Measurements from ENCODE around the gene SMARCA5.
"Not testable (repeated sequence)": the region's sequence is repeated elsewhere in the genome, so short reads cannot be mapped to it uniquely, and the experiment has no call there.

The SMARCA5 gene, protein sequence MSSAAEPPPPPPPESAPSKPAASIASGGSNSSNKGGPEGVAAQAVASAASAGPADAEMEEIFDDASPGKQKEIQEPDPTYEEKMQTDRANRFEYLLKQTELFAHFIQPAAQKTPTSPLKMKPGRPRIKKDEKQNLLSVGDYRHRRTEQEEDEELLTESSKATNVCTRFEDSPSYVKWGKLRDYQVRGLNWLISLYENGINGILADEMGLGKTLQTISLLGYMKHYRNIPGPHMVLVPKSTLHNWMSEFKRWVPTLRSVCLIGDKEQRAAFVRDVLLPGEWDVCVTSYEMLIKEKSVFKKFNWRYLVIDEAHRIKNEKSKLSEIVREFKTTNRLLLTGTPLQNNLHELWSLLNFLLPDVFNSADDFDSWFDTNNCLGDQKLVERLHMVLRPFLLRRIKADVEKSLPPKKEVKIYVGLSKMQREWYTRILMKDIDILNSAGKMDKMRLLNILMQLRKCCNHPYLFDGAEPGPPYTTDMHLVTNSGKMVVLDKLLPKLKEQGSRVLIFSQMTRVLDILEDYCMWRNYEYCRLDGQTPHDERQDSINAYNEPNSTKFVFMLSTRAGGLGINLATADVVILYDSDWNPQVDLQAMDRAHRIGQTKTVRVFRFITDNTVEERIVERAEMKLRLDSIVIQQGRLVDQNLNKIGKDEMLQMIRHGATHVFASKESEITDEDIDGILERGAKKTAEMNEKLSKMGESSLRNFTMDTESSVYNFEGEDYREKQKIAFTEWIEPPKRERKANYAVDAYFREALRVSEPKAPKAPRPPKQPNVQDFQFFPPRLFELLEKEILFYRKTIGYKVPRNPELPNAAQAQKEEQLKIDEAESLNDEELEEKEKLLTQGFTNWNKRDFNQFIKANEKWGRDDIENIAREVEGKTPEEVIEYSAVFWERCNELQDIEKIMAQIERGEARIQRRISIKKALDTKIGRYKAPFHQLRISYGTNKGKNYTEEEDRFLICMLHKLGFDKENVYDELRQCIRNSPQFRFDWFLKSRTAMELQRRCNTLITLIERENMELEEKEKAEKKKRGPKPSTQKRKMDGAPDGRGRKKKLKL

DNA sequence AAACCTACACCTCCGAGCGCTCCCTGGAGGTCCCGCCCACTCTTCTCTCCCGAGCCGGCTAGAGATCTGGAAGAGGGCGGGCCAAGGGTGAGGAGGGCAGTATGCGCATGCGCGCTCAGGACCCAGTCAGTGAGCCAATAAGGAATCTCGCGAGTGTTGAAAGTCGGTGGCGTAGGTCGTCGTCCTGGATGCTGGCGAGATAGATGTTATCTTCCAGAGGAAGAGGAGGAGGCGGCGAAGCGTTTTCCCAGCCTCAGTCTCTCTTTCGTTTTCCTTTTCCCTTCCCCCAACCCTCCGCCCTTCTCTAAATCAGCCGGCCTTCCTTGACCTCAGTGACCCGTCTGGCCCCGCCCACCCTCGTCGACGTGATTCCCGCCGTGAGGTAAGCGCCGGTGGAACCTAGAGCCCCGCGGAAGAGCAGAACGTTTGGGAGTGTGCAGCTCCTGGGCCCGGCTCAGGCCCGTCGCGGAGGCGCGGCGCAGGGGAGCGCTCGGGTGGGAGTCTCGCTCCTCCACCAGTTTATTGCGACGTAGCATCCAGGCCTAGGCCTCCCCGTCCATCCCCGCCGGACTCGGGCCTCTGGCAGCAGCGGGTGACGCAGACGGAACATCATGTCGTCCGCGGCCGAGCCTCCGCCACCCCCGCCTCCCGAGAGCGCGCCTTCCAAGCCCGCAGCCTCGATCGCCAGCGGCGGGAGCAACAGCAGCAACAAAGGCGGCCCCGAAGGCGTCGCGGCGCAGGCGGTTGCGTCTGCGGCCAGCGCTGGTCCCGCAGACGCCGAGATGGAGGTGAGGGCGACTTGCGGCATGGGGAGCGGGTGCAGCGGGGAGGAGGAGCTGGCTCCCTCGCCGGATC lies at the start of gene SMARCA5:
Gene SMARCA5, plus strand, starts transcription at position 389 of the 855 bp plus-strand sequence. Its CDS starts 223 bp downstream, at position 612.
- peak; percentile 98 for DNase-seq (ENCODE audit: low read depth)

DNA sequence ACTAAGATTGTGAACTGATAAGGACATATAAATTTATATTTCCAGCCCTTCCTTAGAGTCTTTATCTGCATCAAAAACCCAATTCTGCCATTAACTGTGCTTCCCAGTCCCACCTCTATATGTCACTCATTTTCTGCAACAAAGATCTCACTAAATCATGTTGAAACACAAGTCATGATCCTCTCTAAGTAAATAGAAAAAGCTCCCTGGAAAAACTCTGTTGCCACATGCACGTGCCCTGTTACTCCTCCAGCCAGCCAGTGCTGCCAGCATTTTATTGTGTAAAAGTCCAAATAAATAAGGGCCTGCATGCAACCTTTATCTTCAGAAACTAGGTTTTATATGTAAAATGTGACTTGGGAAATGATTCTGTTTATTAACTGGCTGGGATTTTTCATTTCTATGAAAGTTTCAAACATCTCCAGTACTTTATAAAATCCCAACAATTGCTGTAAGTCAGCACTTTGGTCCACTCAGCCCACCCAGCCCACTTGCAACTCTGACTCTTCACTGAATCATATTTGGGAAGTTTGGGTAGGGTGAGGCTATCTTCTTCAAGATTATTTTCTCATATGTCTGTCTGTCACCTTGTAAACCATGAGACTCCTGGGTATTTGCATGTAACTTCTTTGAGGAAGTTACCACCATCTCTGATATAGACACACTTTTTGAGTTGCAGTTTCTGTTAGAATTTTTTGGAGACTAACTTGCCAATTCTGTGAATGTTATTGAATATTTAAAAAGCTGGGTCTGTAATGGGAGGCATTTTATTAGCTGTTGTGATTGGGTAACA lies 40.0 kb upstream of the SMARCA5 start:
- DNase-seq (ENCODE audit: low read depth), result no peak

DNA sequence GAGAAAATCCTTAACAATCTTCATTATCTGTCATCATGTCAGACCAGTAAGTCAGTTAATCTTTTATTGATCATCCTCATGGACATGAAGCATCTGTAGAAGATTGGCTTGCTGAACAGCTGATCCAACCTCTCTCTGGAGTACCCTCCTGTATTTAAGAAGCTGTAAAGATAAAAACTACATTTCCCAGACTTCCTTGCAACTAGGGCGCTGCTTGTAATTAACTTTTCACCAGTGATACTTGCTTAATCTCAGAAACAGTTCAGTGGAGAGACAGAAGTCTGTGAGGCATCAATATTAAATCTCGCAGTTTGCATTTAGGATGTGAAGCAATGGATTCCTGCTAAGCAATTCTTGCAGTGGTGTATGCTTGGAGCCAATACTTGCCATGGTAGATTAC lies 36.0 kb upstream of the SMARCA5 start:
- DNase-seq (ENCODE audit: low read depth), result no peak

DNA sequence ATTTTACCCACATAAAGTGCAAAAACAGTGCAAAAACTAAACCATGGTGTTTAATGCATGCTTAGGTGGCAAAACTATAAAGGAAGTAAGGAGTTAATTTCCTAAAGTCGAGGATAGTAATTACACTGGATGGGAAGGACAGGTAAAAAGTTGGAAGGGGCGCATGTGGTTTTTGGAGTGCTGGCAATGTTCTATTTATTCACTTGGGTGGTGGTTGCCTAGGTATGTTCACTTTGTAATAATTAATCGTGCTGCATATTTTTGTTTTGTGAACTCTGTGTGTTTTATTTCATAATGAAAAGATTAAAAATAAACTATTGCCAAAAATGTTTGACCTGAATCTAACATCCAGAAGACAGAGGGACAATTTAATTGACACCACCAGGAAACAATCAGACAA lies 32.1 kb upstream of the SMARCA5 start:
- no peak for DNase-seq (ENCODE audit: low read depth)

DNA sequence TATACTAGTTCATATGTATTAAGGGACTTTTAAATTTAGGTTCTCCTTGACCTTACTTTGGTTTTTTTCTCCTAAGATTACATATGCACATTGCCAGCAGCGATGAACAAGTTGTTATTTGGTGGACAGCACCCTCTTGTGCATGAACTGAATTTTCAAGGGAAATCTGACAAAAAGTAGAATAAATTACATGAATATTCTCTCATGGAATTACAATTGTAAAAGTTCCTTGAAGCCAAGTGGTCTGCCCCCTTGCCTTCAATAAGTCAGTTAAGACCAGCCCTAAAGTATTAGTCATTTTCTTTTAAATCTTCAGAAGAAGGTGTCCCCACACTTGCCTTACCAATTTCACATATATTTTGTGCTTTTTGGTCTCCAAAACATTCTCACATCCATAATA lies 30.7 kb upstream of the SMARCA5 start:
- DNase-seq (ENCODE audit: low read depth), result peak; percentile 55

DNA sequence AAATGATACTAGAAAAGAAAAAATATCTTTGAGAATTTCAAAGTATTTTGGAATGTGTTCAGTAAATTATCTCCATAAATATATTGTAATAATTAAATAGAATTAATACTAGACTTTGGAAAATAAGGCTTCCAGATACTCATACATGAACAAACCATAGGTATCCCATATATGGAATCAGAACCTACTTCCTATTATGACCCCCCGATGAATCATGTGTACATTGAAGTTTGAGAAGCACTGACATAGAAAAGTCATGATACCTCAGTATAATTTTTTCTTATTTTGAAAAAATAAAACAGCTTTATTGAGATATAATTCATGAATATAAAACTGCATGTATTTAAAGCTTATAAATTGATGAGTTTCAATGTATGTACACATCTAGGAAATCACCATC lies 27.2 kb upstream of the SMARCA5 start:
- DNase-seq (ENCODE audit: low read depth), result no peak

DNA sequence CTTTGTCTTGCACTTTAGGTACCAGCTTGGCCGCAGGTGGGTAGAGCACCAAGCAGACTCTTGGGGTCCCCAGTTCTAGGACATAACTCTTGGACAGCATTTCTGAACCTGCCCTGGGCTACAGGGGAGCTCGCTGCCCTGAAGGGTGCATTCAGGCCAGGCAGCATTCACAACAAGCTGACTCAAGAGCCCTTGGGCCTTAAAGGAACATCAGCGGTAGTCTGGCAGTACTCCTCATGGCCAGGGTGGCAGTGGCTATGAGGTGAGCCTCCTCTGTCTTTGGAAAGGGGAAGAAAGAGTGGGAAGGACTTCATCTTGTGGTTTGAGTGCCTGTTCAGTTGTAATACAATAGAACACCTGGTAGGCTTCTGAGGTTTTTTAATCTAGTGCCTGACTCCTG lies 24.8 kb upstream of the SMARCA5 start:
- DNase-seq (ENCODE audit: low read depth), result no peak

DNA sequence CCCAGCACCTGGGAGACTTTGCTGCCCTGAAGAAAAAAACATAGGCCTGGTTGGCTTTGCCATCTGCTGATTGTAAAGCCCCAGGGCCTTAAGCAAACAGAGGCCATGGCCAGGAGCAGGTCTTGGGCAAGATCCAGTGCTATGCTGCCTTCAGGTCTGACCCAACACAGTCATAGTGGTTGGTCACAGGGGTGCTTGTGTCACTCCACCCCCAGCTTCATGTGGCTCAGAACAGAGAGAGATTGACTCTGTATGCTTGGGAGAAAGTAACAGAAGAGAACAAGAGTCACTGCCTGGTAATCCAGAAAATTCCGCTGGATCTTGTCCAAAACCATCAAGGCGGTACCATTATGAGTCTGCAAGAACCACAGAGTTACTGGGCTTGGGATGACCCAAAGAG lies 24.4 kb upstream of the SMARCA5 start:
- DNase-seq (ENCODE audit: low read depth), result no peak

DNA sequence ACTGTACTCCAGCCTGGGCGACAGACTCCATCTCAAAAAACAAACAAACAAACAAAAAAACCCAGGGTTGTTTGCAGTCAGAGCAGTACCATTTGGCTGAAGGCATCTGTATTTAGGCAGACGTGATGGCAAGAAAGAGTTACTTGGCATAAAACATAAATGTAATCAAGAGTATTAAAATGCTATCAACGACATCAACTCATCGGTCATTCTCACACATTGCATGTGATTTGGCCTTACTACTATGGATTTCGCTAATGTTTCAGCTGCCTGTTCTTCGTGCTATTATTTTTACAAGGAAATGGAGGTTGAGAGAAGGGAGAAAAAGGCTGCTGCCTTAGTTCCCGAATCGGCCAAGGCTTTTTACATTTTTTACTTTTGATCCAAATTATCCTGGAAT lies 15.5 kb upstream of the SMARCA5 start:
- DNase-seq (ENCODE audit: low read depth), result no peak

DNA sequence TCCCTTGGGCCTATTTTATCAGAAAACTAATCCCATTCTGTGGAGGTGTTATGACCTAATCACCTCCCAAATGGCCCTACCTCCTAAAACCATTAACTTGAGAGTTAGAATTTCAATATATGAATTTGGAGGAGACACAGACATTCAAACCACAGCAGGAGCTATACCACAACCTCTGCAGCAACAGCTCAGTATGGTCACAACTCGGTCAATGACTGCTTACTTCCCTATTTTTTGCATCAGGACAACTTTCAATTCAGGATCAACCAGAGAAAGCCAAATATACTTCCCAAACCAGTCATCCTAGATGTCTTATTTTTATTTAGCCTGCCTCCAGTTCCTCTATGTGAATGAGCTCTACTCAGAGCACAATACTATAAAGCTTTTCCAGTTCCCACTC lies 11.3 kb upstream of the SMARCA5 start:
- no peak for DNase-seq (ENCODE audit: low read depth)

DNA sequence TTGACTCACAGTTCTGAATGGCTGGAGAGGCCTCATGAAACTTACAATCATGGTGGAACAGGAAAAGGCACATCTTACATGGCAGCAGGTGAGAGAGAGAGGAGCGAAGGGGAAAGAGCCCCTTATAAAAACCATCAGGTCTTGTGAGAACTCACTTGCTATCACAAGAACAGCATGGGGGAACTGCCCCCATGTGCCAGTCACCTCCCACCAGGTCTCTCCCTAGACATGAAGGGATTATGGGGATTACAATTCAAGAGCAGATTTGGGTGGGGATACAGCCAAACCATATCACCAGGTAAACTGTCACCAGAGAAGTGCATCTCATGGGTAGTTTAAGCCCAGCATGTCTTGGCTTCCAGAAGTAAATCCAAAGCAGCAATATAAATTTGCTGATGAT lies 7.5 kb upstream of the SMARCA5 start:
- DNase-seq (ENCODE audit: low read depth), result no peak

DNA sequence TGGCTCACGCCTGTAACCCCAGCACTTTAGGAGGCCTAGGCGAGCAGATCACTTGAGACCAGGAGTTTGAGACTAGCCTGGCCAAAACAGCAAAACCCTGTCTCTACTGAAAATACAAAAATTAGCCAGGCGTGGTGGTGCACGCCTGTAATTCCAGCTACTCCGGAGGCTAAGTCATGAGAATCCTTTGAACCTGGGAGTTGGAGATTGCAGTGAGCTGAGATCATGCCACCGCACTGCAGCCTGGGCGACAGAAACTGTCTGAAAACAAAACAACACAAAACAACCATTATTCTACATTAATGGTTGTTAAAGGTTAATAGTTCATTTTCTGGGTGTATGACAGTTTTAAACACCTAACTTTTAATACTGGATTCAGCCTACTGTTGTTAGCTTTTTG lies 1.6 kb upstream of the SMARCA5 start:
- DNase-seq (ENCODE audit: low read depth), result no peak

DNA sequence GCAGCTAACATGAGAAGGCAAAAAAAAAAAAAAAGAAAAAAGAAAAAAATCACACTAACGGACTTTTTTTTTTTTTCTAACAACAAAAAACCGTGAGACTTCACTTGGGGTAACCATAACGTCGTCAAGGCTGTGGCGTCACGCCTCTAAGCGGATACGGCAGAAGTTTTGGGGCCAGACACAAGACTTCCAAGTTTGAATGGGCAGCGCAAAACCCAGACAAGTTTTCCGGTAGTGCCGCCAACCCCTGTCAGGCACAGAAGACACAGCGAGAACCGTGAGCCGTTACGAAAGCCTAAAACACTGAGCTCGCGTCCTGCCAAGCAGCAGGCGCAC lies 556 bp upstream of the SMARCA5 start:
- DNase-seq (ENCODE audit: low read depth), result no peak

DNA sequence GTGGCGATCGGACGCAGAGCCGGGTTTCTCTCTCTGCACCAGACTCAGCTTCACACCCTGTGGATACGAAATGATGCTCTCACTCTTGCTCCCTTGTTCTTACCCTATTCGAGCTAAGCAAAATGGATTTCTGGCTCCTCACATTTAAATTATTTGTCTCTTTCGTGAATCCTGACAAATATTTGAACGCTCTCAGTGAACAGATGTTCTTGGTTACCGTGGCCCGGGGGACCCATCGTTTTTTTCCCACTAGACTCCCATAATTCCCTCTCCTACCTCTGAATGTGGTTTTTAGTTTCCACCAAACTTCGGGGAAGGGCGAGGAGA lies 630 bp downstream of the SMARCA5 start:
- no peak for DNase-seq (ENCODE audit: low read depth)

DNA sequence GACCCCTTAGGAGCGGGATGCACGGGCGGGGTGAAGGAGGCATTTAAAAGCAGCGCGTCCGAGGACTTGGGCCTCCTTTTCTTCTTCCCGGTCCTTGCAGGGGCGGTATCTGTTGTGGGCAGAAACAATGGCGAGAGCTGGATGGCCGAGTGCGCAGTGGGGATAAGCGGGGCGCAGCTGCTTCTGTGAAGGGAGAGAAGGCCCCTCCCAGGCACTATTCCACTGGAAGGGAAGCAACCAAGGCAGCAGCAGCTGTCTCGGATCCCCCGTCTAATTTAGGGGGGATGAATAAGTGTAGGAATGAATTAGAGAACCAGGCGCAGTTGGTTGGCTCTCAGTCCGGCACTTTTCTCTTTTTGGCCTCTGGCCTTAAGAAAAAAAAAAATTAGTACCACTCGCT lies 995 bp downstream of the SMARCA5 start:
- DNase-seq (ENCODE audit: low read depth), result peak; percentile 17

DNA sequence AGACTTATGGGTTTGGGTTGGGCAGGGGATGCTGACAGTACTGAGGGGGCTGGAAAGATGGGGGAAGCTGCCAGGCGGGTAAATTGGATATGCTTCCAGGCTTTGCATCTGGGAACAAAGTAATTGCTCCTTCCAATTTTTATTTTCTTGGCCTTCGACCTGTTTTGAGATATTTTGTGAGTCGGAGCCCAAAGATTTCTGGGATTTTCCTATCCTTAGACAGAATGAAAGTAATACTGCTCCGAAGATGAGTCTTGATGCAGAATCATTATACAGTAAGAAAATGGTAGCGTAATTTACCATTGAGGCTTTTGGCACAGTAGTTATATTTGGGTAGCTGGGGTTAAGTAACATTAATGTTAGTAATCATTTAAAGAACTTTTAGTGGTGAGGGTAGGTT lies 1.4 kb downstream of the SMARCA5 start:
- DNase-seq (ENCODE audit: low read depth), result no peak

DNA sequence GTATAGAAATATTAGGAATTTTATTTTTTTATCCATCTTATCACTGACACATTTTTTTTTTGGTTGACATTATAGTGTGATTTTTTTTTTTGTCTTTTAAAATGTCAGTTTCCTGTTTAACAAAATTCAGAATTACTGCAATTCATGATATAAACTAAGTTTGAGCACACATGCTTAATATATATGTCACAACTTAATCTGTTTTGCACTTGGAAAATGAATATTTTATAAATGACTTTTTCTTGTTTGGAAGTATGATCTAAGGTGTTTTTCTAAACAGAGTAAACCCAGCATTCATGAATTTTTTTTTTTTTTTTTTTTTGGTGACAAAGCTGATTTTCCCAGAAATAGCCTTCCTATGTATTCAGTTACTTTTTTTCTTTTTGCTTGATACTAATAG lies 2.4 kb downstream of the SMARCA5 start:
- no peak for DNase-seq (ENCODE audit: low read depth)

DNA sequence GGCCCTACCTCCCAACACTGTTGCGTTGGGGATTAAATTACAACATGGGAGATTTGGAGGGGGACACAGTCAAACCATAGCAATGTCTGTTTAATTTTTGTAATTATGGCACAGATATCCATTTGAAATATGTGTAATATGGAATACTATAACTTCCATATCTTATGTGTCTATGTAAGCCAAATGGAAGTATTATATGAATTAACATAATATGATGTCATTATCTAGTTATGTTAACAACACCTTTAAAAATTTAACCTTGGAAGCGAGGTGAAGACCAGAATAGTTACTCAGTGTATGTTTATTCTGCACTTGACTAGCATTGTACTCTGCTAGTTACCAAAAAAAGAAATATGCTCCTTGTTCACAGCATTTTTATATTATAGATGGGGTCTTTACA lies 4.3 kb downstream of the SMARCA5 start:
- DNase-seq (ENCODE audit: low read depth), result no peak

DNA sequence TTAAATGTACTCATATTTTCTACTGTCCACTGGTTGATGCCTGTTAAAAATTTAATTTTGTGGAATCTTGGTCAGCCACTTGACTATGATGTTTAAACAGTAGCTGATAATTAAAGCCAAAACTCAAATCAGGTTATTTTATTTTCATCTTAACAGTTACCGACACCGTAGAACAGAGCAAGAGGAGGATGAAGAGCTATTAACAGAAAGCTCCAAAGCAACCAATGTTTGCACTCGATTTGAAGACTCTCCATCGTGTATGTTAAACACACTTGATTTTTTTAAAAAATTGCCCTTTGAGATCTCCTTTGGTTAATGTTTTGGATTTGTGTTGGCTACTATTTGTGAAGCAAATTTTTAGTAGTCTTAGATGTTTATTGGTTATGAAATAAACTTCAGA lies 10.7 kb downstream of the SMARCA5 start:
- DNase-seq (ENCODE audit: low read depth), result no peak

DNA sequence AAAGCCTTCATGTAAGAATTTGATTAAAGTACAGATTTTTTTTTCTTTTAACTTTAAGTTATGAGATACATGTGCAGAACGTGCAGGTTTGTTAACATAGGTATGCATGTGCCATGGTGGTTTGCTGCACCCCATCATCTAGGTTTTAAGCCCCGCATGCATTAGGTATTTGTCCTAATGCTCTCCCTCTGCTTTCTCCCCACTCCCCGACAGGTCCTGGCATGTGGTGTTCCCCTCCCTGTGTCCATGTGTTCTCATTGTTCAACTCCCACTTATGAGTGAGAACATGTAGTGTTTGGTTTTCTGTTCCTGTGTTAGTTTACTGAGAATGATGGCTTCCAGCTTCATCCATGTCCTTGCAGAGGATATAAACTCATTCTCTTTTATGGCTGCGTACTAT lies 14.5 kb downstream of the SMARCA5 start:
- DNase-seq (ENCODE audit: low read depth), result not testable (repeated sequence)

DNA sequence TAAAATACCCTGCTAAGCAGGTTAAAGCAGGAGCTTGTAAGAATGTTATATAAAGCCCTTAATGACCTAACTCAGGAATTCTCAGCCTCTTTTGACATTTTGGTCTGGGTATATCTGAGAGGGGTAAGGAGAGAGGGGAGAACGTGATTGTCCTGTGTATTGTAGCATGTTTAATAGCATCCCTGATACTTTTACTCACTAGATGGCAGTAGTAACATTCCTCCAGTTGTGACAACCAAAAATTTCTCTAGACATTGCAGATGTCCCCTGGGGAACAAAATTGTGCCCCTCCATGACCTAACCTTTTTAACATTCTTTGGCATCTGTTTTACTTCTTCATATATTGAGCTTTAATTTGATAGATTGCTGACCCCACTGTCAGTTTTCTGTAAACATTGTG lies 17.9 kb downstream of the SMARCA5 start:
- DNase-seq (ENCODE audit: low read depth), result no peak

Data from fibroblast of the conjunctiva (primary cell).